H9 (cell line): ENCODE results near the gene SH2D2A. TPM values are rescaled to one million over a fixed set of nuclear protein-coding genes. Genes with fewer than 3 reads are reported as not detected.

Experiments
- DNase-seq: peaks from one replicate; pipeline ENCODE4 v3.0.0-alpha.2; 2017
- H2AFZ ChIP-seq: one replicate; pipeline ENCODE4 v1.6.1; 2013; ENCODE audit warnings: mild to moderate bottlenecking, low read length, control low read depth, moderate library complexity
- H2AK5ac ChIP-seq: 2 replicates; pipeline ENCODE4 v1.6.1; 2013; ENCODE audit warnings: low read length, control low read depth, mixed read lengths; ENCODE audit not compliant: insufficient read length
- H2BK120ac ChIP-seq: one replicate; pipeline ENCODE4 v1.6.1; 2013; ENCODE audit warnings: low read depth, mild to moderate bottlenecking, low read length, control low read depth, inconsistent platforms; ENCODE audit not compliant: poor library complexity, severe bottlenecking
- H2BK12ac ChIP-seq: 2 replicates; pipeline ENCODE4 v1.6.1; 2013; ENCODE audit warnings: low read length, control low read depth, mixed read lengths, low read depth; ENCODE audit not compliant: insufficient read length
- H2BK15ac ChIP-seq: 2 replicates; pipeline ENCODE4 v1.6.1; 2013; ENCODE audit warnings: low read depth, low read length, control low read depth
- H2BK20ac ChIP-seq: one replicate; pipeline ENCODE4 v1.6.1; 2013; ENCODE audit warnings: low read depth, mild to moderate bottlenecking, low read length, control low read depth, inconsistent platforms; ENCODE audit not compliant: poor library complexity, severe bottlenecking
- H2BK5ac ChIP-seq: 2 replicates; pipeline ENCODE4 v1.6.1; 2013; ENCODE audit warnings: low read length, control low read depth, mixed read lengths; ENCODE audit not compliant: insufficient read length
- H3K14ac ChIP-seq: 2 replicates; pipeline ENCODE4 v1.6.1; 2013; ENCODE audit warnings: low read length, control low read depth; ENCODE audit not compliant: insufficient read depth
- H3K18ac ChIP-seq: 2 replicates; pipeline ENCODE4 v1.6.1; 2013; ENCODE audit warnings: low read depth, mild to moderate bottlenecking, mixed read lengths, low read length, control low read depth; ENCODE audit not compliant: insufficient read length
- H3K23ac ChIP-seq: 2 replicates; pipeline ENCODE4 v1.6.1; 2013; ENCODE audit warnings: low read length, control low read depth, mixed read lengths, low read depth; ENCODE audit not compliant: insufficient read length
- H3K23me2 ChIP-seq: 2 replicates; pipeline ENCODE4 v1.6.1; 2013; ENCODE audit warnings: low read depth, mild to moderate bottlenecking, mixed read lengths, low read length, control low read depth; ENCODE audit not compliant: insufficient read length, poor library complexity, severe bottlenecking
- H3K27ac ChIP-seq: 2 replicates; pipeline ENCODE4 v1.5.1; 2013; ENCODE audit warnings: low read length, control low read depth, mixed read lengths, low read depth; ENCODE audit not compliant: insufficient read length
- H3K27me3 ChIP-seq: 2 replicates; pipeline ENCODE4 v1.6.1; 2013; ENCODE audit warnings: low read length, control low read depth, inconsistent platforms; ENCODE audit not compliant: insufficient read depth
- H3K4ac ChIP-seq: 2 replicates; pipeline ENCODE4 v1.6.1; 2013; ENCODE audit warnings: low read depth, mild to moderate bottlenecking, control low read depth, inconsistent platforms, low read length, moderate library complexity
- H3K4me1 ChIP-seq: 2 replicates; pipeline ENCODE4 v1.6.1; 2013; ENCODE audit warnings: low read length, control low read depth, inconsistent platforms; ENCODE audit not compliant: insufficient read depth
- H3K4me2 ChIP-seq: 2 replicates; pipeline ENCODE4 v1.6.1; 2013; ENCODE audit warnings: low read length, control low read depth, mixed read lengths; ENCODE audit not compliant: insufficient read length, insufficient read depth
- H3K56ac ChIP-seq: 2 replicates; pipeline ENCODE4 v1.6.1; 2013; ENCODE audit warnings: low read depth, mild to moderate bottlenecking, mixed read lengths, low read length, control low read depth; ENCODE audit not compliant: insufficient read length
- H3K79me1 ChIP-seq: 2 replicates; pipeline ENCODE4 v1.6.1; 2013; ENCODE audit warnings: low read depth, mild to moderate bottlenecking, moderate library complexity, low read length, control low read depth, inconsistent platforms; ENCODE audit not compliant: insufficient read depth, poor library complexity, severe bottlenecking
- H3K79me2 ChIP-seq: 2 replicates; pipeline ENCODE4 v1.6.1; 2013; ENCODE audit warnings: low read length, control low read depth, inconsistent platforms; ENCODE audit not compliant: insufficient read depth
- H3K9ac ChIP-seq: 2 replicates; pipeline ENCODE4 v1.6.1; 2013; ENCODE audit warnings: low read length, control low read depth, mixed read lengths; ENCODE audit not compliant: insufficient read length; ENCODE audit errors: extremely low read depth
- H3K9me3 ChIP-seq: one replicate; pipeline ENCODE4 v1.6.1; 2013; ENCODE audit warnings: low read depth, low read length, inconsistent platforms; ENCODE audit not compliant: control insufficient read depth
- H3T11ph ChIP-seq: one replicate; pipeline ENCODE4 v1.6.1; 2013; ENCODE audit warnings: mild to moderate bottlenecking, low read length, control low read depth, inconsistent platforms
- H4K20me1 ChIP-seq: one replicate; pipeline ENCODE4 v1.6.1; 2013; ENCODE audit not compliant: control insufficient read depth, insufficient read length, insufficient read depth
- H4K5ac ChIP-seq: 2 replicates; pipeline ENCODE4 v1.6.1; 2013; ENCODE audit warnings: low read depth, mild to moderate bottlenecking, mixed read lengths, low read length, control low read depth; ENCODE audit not compliant: insufficient read length
- H4K8ac ChIP-seq: replicated peaks from 2 replicates; pipeline ENCODE4 v1.6.1; 2013; ENCODE audit warnings: low read length, control low read depth, mixed read lengths, low read depth; ENCODE audit not compliant: insufficient read length
- H4K91ac ChIP-seq: 2 replicates; pipeline ENCODE4 v1.6.1; 2013; ENCODE audit warnings: low read depth, mild to moderate bottlenecking, moderate library complexity, mixed read lengths, low read length, control low read depth; ENCODE audit not compliant: insufficient read length
- H3K27ac Mint-ChIP-seq, 3 experiments: 2 replicates in 2 of 3; 3 replicates in 1 of 3; pipeline ENCODE4 v1.8.0; 2020 to 2021; ENCODE audit warnings: mixed read lengths in 3 of 3, mild to moderate bottlenecking in 1 of 3, moderate library complexity in 1 of 3
- H3K27me3 Mint-ChIP-seq: 2 replicates; pipeline ENCODE4 v1.8.0; 2021; ENCODE audit warnings: low read depth, mild to moderate bottlenecking, moderate library complexity, mixed read lengths
- H3K36me3 Mint-ChIP-seq, 3 experiments: 2 replicates in 2 of 3; 3 replicates in 1 of 3; pipeline ENCODE4 v1.8.0; 2020 to 2021; ENCODE audit warnings: low read depth in 3 of 3, mixed read lengths in 3 of 3; ENCODE audit not compliant: insufficient read depth in 1 of 3
- H3K4me1 Mint-ChIP-seq, 2 experiments: 2 replicates each; pipeline ENCODE4 v1.8.0; 2020; ENCODE audit warnings: mixed read lengths in 2 of 2
- H3K4me3 Mint-ChIP-seq, 2 experiments: 2 replicates in 1 of 2; 3 replicates in 1 of 2; pipeline ENCODE4 v1.8.0; 2020 to 2021; ENCODE audit warnings: mild to moderate bottlenecking in 2 of 2, mixed read lengths in 2 of 2, moderate library complexity in 1 of 2
- H3K9me3 Mint-ChIP-seq, 2 experiments: 2 replicates in 1 of 2; 3 replicates in 1 of 2; pipeline ENCODE4 v1.8.0; 2020; ENCODE audit warnings: mild to moderate bottlenecking in 2 of 2, mixed read lengths in 2 of 2, moderate library complexity in 1 of 2
- WGBS: extraction: QIAGEN DNeasy Blood & Tissue Kit; methylation state at CpG from one replicate; pipeline ENCODE4 v1.1.7; 2013; ENCODE audit warnings: missing lambda C conversion rate, low lambda C conversion rate, mixed read lengths; ENCODE audit not compliant: insufficient read length; ENCODE audit errors: extremely low coverage; 5-methylcytosine and 5-hydroxymethylcytosine counted together
- total RNA-seq: library from RNA; stranded (reverse); gene quantifications from 2 replicates; pipeline ENCODE4 v1.2.1, GENCODE V29; 2021
- TF ChIP-seq, protein P1 (sequence below): fragments of 200-600 bp; sonication (generic); conservative IDR thresholded peaks from 3 replicates; pipeline ENCODE4 v1.8.0; 2021; ENCODE audit warnings: antibody characterized with exemption, mild to moderate bottlenecking

Gene SH2D2A
- total RNA-seq, 1 experiment from 2014 or later: 2.0 TPM

DNA sequence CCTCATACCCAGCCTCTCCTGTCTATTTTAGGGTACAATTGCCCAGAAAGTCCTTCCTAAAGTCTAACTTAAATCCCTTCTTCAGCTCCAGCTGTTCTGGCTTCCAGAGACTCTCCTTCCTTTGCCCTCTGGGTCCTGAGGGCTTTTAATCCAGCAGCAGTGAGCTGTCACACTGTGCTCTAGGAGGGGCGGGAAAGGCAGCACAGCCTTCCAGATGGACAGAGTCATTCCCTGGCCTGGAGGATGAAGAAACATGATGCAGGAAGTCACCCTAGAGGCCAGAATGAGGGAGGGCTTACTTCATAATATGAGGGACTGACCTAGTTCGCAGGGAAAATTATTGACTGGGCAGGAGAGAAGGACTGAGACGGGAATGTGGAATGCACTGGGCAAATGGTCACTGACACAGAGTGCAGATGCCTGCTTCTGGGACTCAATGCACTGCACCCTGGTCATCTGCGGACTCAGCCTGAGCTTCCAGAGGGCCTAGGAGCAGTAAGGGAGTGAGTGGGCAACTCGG is 1.3 kb downstream of the SH2D2A start:
- Histone ChIP-seq H2AK5ac (no peak overlapping the region), H3K14ac (no peak overlapping the region), H3K4me2 (no peak overlapping the region), H3K56ac (no peak overlapping the region), H3K79me2 (no peaks in the 10 kb centered on the region), H2BK5ac (no peak overlapping the region), H3K79me1 (no peaks in the 10 kb centered on the region), H2BK12ac (no peak overlapping the region), H3K27ac (no peak overlapping the region), H3K9me3 (no peaks in the 10 kb centered on the region), H4K8ac (no peak overlapping the region), H2BK120ac (no peak overlapping the region), H4K91ac (no peak overlapping the region), H3T11ph (no peak overlapping the region), H3K23me2 (peaks cover 5% of the 10 kb centered on the region), H3K4me1 (no peaks in the 10 kb centered on the region), H3K23ac (no peak overlapping the region), H4K20me1 (no peaks in the 10 kb centered on the region), H4K5ac (no peak overlapping the region), H3K27me3 (peaks cover 11% of the 10 kb centered on the region; the same call in 1 of the 2 replicates), H3K4ac (no peak overlapping the region), H2BK20ac (no peak overlapping the region), H3K9ac (no peak overlapping the region), H2BK15ac (no peak overlapping the region; the same call in 1 of the 2 replicates), H3K18ac (no peak overlapping the region), H2AFZ (no peak overlapping the region)
- Mint-ChIP-seq H3K9me3 (no peaks in the 10 kb centered on the region; a peak in 1 of 5 replicates), H3K27me3 (peaks cover 75% of the 10 kb centered on the region), H3K4me1 (peaks cover 19 to 33% of the 10 kb centered on the region in 2 experiments), H3K4me3 (peak overlapping the region in 1 of 2 experiments; percentile 48; a peak in 2 of 5 replicates), H3K36me3 (peaks cover 0 to 7% (median 4%) of the 10 kb centered on the region in 3 experiments; a peak in 3 of 7 replicates), H3K27ac (no peak overlapping the region)
- TF ChIP-seq, protein P1, sequence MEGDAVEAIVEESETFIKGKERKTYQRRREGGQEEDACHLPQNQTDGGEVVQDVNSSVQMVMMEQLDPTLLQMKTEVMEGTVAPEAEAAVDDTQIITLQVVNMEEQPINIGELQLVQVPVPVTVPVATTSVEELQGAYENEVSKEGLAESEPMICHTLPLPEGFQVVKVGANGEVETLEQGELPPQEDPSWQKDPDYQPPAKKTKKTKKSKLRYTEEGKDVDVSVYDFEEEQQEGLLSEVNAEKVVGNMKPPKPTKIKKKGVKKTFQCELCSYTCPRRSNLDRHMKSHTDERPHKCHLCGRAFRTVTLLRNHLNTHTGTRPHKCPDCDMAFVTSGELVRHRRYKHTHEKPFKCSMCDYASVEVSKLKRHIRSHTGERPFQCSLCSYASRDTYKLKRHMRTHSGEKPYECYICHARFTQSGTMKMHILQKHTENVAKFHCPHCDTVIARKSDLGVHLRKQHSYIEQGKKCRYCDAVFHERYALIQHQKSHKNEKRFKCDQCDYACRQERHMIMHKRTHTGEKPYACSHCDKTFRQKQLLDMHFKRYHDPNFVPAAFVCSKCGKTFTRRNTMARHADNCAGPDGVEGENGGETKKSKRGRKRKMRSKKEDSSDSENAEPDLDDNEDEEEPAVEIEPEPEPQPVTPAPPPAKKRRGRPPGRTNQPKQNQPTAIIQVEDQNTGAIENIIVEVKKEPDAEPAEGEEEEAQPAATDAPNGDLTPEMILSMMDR: no peak
- no CpG with 5 or more reads among the region's 5 CpGs for WGBS
- DNase-seq: no peak
